ENCODE measurements around the gene NRP2.
A peak's percentile ranks its signal among the peaks of the same experiment; 100 is the strongest.

Gene NRP2

DNA sequence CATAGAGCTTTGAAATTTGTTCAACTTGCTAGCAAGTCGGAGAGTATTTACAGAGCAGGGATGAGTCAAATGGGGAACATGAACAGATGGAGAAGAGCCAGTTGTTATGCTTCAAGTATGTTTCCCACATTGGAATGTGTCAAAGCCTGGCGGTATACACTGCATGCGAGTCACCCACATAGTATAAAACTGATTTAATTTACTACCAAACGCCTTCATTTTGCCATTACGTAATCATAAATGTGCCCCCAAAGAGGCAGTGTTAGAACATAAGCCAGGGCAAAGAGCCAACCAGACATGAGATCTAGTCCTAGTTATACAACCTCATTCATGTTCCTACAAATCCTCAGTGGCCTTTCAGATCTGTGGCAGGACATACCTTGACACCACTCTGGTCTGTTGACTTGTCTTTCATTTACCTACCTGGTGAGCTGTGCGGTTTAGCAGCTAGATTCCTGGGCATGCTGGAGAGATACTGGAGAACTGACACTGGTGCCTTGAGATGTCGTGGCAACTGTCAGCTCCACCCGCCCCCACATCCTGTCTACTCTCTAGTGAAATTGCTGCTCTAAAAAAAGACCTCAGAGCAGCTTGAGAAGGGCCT lies 21.7 kb upstream of the NRP2 start:
- DNase-seq: no peak

DNA sequence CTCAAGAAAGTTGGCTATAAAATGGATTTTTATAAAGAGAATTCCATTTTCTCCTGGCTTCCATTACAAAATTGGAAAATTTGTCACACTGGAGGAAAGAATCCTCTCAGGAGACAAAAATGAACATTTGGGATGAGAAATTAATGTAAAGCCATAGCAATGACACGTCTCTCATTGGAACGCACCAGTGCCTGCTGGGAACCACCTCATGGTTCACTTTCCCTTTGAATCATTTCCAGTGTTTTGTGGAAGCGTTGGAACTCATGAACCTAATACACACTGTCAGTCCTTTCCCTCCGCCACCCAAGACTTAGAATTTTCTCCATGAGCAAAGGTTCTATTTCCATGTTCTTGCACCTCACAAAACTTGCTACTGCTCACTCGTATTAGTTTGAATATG lies 21.0 kb upstream of the NRP2 start:
- DNase-seq: no peak

DNA sequence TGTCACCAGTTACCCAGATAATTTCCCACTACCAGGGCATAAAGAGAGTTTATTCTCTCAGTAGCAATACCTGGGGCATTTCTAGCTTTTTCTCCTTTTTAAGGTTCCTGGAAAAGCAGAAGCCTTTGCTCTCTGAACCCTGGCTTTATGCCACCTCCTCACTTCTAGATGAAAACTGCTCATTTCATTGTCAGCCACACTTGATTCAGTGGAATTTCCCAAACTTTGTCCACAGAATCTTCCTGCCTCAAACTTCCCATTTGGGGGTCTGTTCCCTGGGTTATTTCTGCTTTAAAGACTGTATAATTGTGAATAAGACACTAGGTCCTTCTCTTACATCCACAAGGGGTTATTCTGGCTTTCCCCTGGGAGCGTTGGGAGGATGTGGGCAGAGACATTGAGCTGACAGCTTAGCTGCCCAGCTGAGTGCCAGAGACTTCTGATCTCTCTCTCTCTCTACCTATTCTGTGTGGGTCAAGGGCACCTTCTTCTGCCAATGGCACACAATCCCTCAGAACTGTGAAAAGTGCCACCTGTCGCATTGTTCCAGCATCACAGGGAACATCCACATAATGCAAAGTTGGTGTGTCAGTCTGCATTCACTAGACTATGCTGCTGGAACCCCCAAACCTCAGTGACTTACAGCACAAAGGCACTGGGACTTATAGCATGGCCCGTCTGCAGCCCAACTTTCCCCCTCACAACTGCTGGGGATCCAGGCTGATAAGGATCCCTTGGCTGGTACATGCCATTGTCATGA lies 19.9 kb upstream of the NRP2 start:
- no peak for DNase-seq

DNA sequence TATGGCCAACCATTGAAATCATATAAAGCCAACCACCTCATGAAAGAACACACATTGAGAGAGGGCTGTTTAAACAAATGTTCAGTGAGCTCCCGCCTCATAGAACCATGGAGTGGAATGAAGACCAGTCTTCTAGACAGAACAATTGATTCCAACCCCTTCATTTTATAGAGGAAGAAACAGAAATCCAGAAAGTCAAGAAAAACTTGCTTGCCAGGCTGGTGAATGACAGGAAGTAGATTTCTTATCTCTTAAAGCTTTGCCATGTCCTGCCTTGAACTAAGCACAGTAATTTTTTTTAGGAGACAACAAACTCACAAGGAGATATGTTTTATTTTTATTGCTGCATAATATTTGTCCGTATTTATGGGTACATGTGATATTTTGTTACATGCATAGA lies 16.5 kb upstream of the NRP2 start:
- no peak for DNase-seq

DNA sequence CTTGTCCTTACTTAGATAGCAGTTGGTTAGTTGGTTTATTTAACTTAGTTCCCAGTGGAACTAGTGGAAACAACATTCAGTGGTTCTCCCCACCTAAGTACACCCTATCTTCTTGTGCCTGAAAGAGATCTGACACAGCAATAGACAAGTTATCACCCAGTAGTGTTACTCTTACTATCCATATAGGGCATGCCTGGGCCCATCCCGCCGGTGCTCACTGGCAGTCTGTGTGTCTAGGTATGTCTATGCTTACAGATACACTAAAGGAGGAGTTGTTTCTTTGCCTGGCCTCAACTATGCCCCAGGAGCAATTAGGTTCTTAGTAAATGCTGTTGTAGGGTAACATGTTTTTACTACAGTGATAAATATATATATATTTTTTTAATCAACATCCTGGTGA lies 12.0 kb upstream of the NRP2 start:
- DNase-seq: no peak

DNA sequence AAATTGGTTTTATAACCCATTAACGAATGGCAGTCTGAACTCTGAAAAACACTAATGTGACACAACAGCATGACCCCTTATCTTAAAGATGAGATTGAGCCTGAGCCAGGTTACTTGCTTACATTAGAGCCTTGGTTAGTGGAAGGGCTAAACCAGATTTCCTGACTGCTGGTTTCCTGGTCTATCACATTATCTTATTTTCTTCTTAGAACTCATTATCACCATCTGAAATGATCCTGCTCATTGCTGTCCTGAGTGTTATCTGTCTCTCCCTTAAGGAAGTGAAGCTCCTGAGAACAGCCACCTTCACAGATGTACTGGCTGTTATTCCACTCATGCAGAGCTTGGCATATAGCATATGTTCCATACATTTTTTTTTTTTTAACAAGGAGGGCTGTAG lies 9.0 kb upstream of the NRP2 start:
- DNase-seq: no peak

DNA sequence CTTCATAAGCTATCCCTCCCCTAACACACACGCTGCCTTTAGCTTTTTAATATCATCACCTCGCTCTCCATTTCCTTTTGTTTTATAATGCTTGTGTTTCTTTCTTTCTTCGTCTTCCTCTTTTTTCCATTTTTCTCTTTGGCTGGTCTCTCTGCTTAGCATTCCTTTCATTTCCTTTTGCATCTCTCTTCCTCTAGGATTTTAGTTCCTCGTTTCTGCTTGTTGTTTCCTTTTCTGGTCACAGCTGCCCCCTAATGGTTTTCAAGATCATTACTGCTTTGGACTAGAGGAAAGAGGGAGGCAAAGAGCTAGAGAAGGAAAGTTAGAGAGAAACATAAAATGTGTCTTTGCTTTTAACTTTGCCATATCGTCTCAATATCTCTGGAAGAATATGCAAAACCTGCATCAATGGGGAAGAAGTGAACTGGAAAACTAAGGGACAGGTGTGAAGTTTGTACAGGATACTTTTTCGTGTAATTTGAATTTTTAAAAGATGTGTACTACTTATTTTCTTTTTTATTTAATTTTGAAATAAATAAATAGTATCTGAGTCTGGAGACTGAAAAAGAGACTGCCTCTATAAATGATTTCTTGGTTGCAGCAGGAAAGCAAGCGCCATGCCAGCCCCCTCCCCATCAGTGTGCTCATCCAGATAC lies 6.3 kb upstream of the NRP2 start:
- peak; percentile 4 for DNase-seq

DNA sequence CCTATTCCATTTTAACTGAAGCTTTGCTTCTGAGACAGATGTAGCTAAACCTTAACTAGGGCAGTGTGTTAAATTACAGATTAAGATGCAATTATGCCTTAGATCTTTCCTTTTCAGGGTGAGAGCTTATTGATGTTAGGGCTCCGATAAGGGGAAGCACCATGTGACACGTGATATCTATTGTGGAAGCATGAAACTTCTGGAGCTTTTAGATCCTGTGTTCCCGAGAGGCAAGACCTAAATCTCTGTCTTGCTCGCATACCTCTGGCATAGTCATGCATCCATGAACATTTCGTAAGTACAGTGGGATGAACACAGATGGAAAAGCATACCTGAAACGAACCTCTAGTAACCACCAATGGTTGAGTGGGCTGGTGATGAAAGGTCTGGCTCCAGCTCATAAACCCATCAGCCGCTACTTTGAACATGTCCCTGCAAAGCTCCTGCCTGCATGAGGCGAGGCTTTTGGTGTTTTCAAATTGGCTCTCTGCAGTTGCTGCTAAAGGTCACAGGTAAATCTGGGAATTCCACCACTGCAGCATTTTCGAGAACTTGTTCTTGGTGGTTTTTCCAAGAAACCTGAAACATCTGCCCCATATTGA lies 3.7 kb upstream of the NRP2 start:
- no peak for DNase-seq

DNA sequence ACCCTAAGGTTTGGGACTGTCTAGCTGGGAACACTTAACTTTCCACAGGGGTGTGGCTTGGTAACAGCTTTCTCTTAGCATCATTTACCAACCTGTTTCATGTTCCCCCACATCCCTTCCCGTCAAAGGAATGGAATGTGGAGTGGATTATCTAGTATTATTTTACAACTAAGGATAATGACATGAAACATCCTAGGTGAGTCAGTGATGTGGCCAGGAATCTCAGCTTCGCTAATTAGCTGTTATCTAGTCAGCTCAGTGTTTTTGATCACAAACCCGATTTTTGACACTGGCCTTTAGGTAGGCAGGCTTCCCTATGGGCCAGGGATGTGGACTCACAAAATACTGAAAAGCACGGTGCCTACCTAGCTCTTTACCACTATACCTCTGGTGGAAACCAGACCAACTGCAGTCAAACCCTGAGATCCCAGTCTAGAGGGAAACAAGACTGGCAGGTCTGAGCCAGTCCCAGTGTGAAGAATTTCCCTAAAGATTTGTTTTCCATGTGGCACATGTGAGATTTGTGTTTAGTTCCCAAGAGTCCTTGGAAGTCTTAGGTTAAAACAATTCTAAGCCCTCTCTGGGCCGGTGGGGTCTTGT lies 2.8 kb upstream of the NRP2 start:
- DNase-seq: no peak

DNA sequence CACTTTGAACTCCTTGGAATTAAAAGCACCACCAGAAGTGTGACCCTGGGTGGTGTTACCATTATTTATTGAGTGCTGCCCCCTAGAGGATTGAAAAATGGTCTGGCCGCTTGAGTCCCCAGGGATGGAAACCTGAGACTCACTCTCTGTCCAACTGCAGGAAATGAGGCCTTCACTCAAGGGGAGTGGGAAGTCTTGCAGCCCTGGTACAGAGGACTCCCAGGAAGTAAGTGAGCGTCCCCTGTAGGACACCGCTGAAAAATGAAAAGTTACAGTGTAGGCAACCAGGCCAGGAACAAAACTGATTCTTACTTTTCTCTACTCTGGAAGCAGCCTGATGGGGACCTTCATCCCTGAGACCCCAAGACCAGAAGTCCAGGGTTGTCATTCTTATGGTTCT lies 2.2 kb upstream of the NRP2 start:
- DNase-seq: peak; percentile 90

DNA sequence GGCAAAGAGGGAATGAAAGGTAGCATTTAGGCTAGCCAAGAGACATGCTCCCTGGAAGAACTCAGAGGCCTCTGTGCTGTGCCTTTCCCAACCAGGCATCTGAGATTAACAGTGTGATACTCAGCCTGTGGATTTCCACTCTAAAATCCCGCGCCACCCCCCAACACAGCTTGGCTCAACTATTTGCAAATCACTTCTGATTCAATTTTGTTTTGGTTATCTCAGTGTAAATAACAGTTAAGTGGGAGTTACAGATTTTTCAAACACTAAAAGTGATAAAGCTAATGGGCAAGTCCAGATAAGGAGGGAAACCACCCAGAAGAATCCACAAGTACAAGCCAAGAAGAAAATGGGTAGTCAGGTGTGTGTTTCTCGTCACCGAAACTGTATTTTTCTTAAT lies 1.4 kb upstream of the NRP2 start:
- DNase-seq: no peak

DNA sequence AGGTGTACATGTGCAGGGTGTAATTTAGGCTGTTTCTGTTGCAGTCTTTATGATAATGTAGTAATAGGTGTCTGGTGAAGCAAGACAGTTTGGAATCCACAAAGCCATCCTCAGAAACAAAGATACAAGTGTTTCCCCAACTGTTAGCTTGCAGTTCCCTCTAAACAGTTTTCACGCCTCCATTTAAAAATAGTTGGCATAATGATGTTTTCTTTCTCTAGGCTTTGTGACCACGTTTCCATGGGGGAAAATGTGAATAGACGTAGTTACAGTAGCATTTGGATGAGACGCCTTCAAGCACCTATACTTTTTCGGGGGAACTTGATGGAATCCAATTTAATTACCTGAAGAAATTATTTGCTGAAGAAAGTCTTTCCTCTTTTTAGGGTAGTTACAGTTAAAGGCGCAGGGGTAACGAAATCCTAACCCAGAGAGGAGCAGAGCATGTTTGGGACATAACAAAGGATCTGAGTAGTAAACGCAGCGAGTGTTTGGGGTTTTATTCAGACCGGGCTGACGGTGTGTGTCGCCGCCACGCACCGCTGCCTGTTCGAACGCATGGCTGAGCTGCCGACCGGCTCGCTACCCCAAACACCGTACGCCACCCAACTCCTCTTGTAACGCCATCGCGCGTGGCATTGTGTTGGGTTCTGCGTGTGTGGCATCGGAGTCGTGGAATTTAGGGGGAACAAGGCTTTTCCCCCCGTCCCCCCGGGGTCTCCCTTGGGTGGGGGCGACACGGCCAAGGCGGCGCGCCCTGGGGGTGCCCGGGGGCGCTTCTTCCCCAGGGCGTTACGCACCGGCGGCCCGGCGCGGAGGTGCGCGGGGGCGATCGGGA lies 681 bp upstream of the NRP2 start:
- no peak for DNase-seq

DNA sequence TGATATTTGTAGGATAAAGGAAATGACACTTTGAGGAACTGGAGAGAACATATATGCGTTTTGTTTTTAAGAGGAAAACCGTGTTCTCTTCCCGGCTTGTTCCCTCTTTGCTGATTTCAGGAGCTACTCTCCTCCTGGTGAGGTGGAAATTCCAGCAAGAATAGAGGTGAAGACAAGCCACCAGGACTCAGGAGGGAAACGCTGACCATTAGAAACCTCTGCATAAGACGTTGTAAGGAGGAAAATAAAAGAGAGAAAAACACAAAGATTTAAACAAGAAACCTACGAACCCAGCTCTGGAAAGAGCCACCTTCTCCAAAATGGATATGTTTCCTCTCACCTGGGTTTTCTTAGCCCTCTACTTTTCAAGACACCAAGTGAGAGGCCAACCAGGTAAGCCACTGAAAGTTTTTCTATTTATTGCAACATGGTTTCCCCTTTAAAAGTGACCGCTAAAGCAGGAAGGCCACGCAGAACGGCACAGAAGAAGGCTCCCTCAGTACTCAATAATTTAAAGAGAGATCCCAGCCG lies 735 bp downstream of the NRP2 start:
- DNase-seq: no peak

DNA sequence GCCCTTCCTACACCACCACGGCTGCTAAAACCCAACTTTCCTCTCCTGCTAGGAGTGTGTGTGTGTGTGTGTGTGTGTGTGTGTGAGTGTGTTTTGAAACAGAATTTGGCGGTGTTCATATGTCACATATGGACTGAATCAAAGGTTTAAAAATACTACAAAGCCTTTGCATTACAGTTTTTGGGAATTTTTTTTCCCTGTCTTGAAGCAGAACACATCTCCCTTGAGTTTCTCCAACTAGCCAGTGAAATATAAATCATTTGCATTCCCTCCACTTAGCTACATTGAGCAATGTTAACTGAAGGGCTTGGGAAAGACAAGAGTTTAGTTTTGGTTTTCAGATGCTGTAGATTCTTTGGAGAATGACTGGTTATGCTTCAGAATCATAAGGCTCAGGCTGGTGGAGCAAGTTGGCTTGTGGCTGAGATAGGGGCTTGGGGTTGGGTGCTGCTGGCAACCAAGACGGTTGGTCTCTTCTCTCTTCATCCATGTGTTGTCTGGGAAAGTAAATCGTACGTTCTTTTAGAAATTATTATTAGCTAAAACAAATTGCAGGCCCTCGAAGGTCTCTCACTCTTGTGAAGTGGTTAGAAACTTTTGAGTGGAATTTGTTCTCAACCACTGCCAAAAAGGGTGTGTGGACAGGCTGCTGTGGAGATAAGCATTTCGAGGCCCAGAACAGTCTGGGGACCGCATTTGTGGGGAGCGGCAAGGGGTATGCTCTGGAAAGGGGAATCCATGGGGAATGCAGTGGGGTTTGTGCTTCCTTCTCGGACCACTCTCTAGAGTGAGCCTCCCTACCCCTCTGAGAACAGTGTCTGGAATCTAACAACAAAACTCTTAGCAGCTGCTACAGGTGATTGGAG lies 1.4 kb downstream of the NRP2 start:
- no peak for DNase-seq

DNA sequence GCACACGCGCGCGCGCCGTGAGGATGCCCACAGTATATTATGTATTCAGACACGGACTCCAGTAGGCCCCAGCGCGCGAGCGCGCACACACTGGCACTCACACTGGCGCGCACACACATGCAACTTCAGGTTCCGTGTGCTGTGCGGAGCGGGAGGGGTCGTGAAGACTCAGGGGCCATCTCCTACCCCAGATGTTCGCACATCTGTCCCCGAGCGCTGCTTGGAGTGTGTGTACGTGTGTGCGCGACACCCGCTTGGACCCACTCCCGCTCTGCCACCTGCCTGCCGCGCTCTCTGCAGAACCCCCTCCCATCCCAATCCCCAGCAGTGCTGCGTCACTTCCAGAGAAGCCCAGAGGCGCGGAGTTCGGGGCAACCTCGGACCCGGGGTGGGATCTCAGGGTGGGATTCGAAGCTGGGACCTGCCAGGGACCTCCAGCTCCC lies 2.6 kb downstream of the NRP2 start:
- DNase-seq: no peak

DNA sequence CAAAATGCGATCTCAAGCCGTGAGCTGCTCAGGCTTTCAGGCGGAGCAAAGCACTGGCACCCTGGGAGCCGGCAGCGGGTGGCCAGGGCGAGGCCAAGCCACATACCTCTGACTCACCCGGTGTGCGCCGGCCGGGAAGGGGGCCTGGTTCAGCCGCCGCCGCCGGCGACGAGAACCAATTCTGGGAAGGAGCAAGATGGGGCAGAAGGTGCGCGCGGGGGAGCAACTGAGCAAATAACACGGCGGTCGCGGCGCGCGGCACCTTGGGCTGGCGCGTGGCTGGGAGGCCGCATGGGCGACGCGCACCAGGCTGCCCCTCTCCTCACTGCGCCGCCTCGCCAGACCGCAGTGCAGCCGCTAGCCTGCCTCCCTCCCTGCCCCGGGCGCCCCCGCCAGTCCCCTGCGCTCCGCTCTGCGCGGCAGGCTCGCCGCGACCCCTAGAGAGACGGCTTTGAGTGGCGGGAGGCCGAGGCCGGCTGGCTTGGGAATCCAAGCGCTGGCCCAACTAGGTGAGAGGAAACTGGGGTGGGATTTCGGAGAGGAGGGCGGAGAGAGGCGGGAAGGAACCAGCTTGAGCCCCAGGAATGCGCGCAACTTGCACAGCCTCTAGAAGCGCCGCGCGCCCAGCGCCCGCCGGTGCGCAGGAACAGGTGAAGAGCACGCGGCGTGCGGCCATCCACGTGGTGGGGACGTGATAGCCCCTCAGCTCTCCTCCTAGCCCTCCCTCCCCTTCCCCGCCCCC lies 3.2 kb downstream of the NRP2 start:
- DNase-seq: no peak

DNA sequence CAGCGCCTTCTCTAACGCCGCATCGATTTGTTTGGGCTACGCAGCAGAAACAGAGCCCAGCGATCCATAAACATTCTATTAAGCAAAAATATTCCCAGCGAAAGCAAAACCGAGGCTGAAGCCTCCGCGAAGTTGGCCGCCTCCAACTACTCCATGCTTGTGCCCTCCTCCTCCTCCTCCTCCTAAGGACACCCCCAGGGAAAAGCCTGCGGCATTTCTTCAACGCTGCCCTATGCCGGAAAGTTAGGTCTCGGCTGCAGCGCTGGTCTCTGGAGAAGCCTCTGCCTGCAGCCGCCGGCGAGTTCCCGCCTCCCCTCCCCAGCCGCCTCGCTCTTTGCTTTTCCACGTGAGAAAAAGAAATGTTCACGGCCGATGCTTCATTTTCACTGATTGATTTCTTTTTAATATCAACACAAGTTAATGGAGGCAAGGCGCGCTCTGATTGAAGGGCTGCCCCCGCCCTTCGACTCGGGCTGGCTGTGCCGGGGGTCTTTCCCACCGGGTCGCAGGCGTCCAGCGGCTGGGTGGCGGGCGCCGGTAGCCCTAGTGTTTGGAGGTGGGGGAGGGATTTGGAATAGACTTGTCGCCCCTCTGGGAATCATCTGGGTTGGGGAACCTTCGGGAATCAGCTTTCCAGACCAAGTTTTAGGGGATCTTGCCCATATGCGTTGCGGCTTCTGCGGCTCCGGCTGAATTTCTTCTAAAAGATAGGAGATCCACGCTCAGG lies 3.9 kb downstream of the NRP2 start:
- DNase-seq: no peak

DNA sequence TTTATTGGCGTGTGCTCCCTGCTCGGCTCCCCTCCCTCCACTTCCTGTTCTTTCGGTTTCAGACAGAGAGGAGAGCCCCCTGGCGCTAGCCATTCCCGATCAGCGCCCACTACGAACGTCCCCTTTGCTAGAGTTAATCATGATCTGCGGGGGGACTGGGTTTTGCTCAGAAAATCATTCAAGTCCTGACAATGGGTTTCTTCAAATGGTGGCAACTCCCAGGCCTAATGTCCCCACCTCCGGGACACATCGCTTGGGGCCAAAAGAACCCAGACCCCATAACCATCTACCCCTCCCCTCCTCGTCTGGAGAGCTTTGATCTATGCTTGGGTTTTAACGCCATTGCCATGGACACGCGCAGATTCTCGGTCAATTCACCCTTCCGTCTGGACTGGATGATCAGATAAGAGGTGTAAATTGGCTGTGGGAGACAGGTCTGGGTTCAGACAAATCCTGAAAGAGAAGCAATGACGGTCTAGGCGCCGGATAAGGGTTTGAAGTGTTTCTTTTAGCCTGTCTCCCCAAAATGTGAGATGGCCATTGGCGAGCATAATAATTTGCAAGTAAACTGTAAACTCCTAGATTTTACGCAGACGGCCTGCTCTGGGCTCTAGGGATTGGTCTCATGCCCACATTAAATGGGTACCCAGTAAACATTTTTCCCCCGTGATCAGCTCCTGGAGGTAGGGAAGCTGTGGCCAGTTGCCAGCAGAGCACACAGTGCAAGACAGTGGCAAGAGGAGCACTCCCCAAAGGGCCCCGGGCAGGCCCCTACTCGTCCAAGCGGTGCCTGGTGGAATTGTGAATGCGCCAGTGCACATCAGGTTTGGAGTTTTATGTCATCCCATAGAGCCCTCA lies 4.7 kb downstream of the NRP2 start:
- no peak for DNase-seq

DNA sequence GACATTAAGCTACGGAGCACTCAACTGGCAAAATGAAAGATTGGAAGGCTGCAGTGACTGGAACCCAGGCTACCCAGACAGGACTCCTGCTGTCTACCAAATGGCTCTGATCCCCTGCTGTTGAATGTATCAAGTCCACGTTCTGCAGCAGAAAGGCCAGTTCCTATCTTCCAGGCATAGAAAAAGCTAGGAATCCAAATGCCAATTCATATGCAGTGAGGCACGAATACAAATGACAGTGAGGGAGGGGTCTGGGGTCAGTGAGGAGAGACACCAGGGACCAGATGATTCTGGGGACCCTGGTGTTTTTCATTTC lies 5.3 kb downstream of the NRP2 start:
- DNase-seq: no peak
